Cerebellar nuclear complex (tissue), 1 donor: Measurements from ENCODE around the gene FNBP1L.

Source experiments
- DNase-seq, 2 experiments: peaks; one replicate each; lab custom pipeline; 2025; lab: John Stamatoyannopoulos, UW

FNBP1L gene

DNA sequence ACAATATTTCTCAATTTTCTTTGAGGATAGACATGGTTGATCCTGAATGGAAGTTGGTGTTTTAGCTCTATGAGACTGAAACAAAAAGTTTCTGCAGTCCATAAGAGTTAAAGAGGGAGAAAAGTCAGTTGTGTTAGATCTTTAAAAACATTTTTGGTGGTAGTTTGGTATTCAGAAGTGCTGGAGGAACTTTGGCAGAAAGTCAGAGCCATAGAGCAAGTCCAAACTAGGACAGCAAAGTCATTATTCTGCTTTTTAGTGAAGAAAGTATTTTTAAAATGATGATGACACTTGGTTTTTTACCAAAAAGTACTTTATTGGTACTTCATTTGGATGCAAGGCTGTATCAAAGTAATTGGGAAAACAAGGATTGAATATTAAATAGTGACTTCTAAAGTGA, 41.8 kb downstream of the FNBP1L start:
- DNase-seq, result no peak

DNA sequence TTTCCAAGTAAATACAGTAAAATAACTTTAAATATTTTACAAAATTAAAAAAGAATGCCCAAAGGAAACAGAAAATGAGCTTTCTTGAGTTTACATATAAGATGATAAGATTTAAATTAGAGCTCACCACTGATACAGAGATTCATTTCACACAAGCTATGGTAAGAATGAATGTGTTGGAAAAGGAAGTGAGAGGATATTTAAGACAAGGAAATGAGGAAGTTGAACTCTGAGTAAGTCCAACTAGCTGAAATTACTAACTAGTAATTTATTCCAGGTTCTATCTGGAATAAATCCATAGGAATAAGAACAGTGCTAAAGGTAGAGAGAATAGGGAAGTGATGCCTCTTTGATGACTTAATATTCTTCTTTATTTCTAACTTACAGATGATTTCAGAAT, 42.4 kb downstream of the FNBP1L start:
- DNase-seq, result no peak

DNA sequence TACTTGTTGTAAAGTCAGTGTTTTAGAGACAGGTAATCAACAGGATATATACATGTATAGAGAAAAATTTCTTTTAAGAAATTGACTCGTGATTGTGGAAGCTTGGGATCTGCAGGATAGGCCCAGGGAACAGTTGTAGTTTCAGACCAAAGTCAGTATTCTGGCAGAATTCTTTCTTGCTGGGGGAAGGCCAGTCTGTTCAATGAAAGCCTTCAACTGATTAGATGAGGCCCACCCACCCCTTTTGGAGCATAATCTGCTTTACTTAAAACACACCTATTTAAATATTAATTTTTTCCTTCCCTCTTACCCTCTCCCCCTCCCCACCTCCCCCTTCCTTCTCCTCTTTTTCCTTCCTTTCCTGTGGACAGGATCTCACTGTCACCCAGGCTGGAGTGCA, 48.0 kb downstream of the FNBP1L start:
- no peak for DNase-seq

DNA sequence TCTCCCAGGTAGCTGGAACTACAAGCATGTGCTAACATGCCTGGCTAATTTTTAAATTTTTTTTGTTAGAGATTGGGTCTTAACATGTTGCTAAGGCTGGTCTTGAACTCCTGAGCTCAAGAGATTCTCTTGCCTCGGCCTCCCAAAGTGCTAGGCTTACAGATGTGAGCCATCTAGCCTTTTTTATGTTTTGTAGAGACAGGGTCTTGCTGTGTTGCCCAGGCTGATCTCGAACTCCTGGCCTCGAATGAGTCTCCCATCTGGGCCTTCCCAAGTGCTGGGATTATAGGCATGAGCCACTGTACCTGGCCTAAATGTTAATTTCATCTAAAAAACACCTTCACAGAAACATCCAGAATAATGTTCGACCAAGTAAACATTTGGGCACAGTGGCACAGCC, 48.6 kb downstream of the FNBP1L start:
- no peak for DNase-seq

DNA sequence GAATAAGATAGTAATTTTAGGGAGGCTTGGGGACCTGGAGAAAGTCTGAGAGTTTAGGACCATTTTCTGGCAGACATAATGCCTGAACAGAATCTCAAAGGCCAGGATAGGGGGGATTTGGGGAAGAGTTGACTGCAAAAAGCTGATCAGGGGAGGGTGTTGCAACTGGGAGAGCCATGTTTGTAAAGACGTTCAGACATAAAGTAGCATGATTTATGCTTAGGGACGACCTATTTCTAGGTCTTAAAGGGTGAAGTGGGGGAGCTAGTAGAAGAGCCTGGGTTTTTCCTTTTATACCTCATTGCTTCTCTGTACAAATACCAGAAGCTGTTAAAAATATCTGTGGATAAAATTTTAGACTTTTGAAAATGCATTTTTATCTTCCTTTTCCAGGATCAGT, 51.2 kb downstream of the FNBP1L start:
- no peak for DNase-seq

DNA sequence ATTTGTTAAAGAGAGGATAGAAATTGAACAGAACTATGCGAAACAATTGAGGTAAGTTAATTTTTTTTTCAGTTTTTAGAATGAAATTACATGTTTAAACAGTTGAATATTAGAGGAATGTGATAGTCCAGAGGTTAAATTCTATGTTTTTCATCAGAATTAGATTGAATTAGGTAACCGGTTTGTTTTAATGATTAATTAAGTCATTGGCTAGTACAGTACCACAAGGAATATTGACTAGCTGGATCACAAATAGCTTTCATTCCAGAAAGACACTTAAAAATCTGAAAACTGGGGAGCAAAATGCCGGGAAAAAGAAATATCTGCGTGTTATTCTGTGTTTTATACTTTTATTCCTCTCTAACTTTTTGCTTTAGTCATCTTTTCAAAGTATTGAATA, 51.6 kb downstream of the FNBP1L start:
- DNase-seq, result no peak

DNA sequence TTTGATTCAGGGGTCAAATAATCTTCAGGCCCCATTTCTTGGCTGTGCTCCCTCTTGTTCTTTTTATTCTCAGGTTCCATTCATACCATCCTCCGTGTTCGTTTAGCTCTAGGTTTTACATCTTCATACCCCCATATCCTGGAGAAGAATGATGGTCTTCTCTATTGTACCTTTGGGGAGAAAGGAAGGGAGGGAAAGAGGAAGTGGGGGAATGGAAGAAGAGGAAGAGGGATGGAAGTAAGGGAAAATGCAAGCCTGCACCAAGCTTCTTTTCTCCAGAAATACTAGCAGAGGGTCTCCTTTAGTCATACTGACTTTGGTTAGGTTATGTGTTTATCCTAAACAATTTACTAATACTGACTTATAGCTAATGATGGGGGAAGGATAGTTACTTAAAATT, 52.4 kb downstream of the FNBP1L start:
- DNase-seq, result no peak

DNA sequence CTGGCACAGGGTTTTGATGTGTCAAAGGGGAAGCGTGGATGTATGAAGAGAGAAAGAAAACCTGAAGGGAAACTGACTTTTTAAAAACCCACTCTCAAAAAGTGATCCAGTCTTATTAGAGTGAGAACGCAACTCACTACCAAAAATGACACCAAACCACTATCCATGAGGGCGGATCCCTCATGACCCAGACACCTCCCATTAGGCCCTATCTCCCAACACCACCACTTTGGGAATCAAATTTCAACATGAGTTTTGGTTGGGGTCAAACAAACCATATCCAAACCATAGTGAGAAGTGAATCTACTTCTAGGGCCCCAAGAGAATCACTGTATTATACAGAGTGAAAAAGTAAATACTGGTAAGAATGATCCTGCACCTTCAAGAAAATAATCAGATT, 53.5 kb downstream of the FNBP1L start:
- DNase-seq, result no peak

DNA sequence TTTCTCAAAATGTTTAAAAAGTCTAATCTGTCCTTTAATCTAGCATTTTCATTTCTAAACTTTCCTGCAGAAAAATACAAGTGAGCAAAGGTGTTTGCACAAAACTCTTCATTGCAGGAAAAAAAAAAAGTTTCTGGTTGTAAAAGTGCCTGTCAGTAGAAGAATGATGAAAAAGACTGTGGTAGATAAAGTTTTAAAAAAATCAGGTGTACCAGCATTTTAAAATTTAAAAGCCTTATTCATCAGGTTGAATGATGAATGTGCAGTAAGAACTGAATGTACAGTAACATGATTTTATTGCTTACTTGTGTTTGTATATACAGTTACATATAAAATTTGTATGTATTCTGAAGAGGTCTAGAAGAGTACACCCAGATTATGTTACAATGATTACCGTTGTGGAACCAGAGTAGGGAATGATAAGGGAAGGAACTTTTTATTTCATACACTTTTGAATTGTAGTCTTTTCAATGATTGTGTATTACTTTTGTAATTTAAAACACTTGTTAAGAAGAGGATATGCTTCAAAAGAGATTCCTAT, 54.0 kb downstream of the FNBP1L start:
- no peak for DNase-seq

DNA sequence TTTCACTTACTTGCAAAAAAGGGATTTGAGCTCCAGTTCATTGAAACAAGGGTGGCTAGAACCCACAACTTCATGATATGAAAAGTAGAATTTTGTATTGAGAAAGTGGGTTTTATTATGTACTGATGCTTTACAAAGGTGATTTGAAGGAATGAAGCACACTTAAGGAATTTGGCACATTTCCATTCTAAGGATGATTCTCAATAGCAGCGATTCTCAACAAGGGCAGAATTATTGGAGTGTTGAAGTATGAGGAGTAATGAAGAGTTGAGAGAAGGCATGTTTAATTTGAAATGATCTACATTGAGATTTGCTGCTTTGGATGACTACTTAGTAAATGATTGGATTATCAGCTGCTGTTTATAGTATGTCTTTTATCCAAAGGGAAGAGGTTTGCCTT, 54.7 kb downstream of the FNBP1L start:
- DNase-seq, result no peak

DNA sequence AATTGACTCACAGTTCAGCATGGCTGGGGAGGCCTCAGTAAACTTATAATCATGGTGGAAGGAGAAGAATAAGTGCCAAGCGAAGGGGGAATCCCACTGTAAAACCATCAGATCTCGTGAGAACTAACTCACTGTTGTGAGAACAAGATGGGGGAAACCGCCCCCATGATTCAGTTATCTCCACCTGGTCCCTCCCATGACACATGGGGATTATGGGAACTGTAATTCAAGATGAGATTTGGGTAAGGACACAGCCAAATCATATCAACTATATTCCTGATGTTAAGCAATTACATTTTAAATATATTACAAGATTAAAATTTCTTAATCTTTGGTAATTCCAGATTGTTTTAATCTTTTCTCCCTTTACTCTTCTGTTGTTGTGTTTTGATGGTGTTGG, 55.2 kb downstream of the FNBP1L start:
- no peak for DNase-seq

DNA sequence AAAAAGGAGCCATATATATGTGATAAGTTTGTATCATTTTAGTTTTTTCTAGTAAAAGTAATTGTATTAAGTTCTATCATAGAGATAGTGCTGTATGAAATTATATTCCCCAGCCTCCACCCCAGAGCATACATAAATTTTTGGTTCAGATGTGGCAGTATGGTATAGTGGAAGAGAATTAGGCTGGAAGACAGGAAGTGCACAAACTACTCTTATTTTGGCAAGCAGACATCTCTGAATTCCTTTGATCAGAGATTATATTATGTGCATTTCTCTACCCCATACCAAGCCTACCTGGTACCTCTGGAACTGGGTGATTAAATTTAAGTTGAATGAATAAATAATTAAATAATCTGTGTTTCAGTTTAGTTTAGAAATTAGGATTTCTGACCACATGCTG, 55.9 kb downstream of the FNBP1L start:
- no peak for DNase-seq

DNA sequence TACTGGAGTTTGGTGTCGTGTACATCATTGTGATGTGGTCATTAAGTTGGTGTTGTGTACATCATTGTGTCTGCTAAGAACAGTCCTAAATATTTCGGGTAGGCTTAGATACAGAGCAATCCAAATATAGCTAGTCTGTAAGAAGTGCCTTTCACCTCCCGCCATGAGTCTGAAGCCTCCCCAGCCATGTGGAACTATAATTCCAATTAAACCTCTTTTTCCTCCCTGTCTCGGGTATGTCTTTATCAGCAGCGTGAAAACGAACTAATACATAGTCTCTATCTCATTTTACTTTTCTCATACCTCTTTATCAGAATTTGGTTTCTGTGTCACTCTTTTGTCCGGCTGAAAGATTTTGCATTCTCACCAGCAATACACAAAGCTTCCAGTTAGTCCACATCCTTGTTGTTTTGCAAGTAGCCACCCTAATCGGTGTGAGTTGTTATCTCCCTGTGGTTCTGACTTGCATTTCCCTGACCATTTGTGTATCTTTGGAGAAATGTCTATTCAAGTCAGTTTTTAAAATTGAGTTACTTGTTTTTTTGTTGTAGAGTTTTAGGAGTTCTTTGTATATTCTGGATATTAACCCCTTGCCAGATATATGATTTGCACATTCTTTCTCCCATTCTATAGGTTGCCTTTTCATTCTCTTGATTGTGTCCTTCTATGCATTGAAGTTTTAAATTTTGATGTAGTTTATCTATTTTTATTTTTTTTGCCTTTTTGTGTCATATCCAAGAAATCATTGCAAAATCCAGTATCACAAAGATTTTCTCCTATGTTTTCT, 56.5 kb downstream of the FNBP1L start:
- no peak for DNase-seq

DNA sequence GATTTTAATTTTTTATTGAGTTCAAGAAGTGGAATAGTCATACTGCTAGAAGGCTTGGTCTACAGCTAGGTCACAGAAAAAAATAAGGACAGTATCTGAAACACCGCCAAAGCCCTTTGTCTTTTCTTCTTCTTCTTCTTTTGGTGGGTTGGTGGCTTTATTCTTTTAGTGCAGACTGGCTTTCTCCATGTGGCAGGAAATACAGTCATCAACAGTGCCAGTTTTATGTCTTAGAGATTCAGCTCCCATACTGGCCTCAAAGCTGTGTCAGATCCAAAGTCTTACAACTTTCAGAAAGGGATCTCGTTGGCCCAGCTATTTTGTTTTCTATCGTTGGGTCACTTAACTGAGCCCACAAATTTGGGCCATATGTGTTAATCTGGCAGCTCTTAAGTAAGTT, 58.2 kb downstream of the FNBP1L start:
- DNase-seq, result no peak

DNA sequence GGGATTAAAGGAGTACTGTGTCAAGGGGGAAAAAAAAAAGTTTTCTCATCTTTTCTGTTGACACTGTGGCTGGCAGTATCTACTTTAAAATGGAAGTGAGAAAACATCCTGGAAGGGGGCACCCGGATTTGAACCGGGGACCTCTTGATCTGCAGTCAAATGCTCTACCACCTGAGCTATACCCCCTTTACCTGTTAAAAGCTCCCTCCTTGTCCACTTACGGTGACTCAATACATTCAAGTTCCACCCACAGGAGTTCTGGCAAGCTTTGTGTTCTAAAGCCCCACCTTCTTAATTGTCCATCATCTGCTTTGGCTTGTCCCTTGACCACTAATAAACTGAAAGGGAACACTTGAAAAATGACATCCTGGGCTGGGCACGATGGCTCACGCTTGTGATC, 68.2 kb downstream of the FNBP1L start:
- DNase-seq, result no peak

DNA sequence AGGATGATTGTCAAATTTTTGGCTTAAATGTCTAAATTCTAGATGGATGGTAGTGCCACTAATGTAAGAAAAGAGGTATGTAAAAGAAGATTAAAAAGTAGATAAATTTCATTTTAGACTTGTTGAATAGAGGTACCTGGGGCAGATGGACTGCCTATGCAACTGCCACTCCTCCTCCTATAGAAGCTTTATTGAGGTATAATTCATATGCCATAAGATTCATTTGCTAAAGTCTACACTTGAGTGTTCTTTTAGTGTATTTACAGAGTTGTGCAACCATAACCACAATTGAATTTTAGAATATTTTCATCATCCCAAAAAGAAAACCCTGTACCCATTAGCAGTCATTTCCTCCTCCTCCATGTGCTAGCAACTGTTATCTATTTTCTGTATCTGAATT, 70.6 kb downstream of the FNBP1L start:
- no peak for DNase-seq

DNA sequence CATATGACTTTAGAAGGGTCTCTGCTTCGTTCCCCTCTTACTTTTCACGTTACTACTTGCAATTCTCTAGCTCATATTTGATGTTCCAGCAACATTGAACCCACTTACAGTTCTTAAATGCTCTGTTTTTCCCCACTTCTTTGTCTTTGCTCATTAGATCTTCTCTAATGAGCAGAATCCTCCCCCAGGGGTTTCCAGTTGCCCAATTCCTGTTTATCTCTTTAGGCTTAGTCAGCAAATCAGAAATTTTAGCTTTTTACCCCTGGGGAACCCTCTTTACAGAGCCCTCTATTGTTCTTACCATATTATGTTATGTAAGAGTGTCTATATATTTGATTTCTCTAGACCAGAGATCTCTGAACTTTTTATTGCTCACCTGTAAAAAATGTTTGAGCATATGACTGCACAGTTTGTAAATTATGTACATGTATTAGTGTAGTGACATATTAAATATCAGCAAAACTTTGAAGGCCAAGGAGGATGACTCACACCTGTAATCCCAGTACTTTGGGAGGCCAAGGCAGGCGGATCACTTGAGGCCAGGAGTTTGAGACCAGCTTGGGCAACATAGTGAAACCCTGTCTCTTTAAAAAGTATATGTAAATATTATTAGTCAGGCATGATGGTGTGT, 71.4 kb downstream of the FNBP1L start:
- DNase-seq, result no peak

DNA sequence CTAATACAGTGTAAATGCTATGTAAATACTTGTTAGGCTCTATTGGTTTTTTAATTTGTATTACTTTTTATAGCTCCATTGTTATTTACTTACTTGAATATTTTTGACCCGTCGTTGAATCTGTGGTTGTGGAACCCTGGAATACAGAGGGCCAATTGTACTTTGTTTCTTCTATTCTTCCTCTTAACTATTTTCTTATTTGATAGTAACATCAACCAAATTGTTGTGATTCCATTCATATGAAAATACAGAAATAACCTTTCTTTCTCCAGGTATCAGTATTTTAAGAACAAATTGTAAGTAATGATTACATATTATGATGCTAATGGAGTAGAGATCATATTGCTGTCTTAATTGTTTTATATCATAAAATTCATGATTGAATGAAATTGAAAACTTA, 73.7 kb downstream of the FNBP1L start:
- DNase-seq, result no peak

DNA sequence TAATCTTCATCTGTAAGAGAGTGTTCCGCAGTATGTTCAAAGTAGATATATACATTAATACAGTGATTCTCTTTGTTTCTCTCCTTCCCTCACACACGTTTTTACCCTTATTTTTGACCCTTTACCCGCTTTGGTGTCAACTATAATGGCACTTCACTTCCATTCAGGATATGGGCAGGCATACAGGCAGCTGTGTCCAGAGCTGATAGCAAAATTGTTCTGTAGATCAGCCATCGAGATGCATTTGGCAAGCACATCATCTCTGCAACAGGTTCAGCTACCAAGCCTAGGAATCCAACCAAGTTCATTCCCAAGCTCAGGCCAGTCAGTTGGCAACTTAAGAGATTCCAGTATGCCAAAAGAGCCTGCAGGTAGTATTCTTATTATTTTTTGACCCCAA, 74.8 kb downstream of the FNBP1L start:
- no peak for DNase-seq

DNA sequence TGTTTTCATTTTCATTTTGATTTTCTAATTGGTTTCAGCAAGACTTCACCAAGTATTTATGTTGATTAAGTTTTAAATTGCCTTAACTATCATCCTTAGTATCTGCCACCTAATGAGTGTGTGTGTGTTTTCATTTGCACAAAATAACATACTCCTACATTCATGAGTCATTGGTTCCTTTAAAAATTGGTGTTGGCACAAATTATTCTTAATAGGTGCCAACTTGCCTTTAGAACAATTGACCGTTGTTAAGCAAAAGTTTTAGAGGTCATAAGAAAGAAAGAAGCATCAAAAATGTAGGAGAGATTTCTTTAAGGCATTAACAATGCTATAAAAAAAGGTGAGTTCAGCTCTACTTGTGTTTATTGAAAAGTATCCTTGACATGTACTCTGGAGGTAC, 77.5 kb downstream of the FNBP1L start:
- DNase-seq, result no peak

DNA sequence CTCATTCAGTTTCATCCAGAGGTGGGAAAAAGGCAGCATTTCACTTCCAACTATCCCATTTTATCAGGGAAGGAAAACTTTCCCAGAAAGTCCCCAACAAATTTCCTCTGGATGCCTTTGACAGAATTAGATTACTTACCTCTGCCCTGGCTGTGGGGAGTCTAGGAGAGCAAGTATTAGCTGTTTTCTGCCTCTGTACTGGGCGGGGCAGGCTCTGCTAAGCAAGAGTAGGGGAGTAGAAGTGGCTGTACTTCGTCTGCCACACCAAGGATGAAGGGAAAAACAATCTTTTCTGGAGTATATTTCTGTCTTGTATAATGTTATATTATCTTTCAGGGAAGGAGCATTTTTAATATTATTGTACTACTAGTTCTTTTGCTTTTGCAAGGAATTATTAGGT, 78.5 kb downstream of the FNBP1L start:
- DNase-seq, result no peak

DNA sequence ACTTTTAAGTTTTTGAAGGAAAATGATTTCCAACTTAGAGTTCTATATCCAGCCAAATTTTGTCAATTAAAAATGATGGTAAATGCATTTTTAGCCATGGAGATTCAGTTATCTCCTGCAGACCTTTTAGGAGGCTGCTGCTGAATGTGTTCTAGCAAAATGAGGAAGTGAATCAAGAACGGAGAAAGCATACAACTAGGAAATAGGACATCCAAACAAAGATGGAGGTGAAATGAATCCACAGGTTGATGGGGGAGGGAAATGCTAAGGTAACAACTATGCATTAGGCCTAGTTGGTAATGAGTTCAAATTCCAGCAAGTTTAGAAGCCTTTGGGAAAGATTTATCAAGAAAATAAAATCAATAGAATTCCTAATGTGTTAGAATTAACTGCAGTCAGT, 80.5 kb downstream of the FNBP1L start:
- DNase-seq, result no peak

DNA sequence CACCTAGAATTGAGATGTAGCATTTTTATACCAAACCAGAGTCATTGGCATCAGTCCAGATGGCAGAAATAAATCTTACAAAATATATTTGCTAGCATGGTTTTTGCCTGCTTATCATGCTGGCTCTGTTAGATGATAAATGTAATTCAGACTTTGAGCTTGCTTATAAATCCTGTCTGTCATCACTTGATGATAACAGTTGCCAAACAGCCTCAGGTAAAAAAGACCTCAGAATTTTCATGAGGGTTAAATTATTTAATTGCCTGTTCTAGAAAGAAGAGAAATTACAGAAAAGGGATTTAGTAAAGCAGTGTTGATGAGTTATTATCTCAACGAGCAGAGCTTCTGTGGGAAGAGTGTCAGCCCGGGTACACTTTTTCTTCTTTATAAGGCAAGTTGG, 83.3 kb downstream of the FNBP1L start:
- no peak for DNase-seq
